ENCODE measurements around the gene SH3TC2.

SH3TC2 gene

GRCh38 chr5:149027636-149028035 is 35.2 kb downstream of the SH3TC2 start:
- FAIRE-seq = no peak

DNA sequence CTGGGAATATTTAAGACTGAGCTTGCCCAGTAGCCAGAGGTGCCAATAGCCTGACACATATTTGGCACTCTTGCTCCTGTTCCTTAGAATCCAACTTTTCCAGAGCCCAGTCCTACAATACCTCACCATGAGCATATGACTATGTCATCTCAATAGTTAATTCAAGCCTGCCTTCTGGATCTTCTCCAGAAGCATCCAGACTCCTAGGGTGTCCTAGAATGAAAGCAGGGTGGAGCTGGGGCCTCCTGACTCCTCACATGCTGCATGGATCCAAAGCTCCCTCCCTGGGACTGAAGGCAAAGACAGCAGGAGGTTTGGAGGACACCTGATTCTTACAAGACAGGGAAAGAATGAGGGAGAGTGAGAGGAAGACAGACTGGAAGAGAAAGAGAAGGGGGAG is 37.9 kb downstream of the SH3TC2 start:
- FAIRE-seq = no peak

GRCh38 chr5:149024477-149024876 is 38.4 kb downstream of the SH3TC2 start:
- no peak for FAIRE-seq

- FAIRE-seq = no peak
Observed at GRCh38 chr5:149022200-149022599, 40.7 kb downstream of the SH3TC2 start.

DNA sequence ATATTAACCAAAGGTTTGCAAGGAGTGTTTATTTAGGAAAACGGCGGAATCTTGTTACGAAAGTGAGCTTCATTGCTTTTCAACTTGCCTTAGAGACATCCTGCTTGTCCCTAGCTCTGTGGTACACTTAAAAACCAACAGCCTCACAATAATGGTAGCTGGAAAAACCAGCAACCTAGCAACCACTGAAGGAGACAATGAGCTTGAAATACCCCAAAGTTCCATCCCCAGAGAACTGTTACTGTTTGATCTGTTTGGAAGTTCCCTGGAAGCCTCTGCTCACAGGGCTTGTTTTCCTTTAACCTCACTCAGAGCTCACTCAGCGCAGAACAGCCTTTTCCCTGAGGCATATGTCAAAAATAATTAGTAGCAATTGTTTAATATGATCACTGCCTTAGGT is 43.2 kb downstream of the SH3TC2 start:
- no peak for FAIRE-seq

GRCh38 chr5:149018909-149019443 is 43.9 kb downstream of the SH3TC2 start:
- no peak for FAIRE-seq

GRCh38 chr5:149017636-149018035 is 45.2 kb downstream of the SH3TC2 start:
- FAIRE-seq = no peak

- no peak for FAIRE-seq
Observed at GRCh38 chr5:149015561-149015960, 47.3 kb downstream of the SH3TC2 start.

DNA sequence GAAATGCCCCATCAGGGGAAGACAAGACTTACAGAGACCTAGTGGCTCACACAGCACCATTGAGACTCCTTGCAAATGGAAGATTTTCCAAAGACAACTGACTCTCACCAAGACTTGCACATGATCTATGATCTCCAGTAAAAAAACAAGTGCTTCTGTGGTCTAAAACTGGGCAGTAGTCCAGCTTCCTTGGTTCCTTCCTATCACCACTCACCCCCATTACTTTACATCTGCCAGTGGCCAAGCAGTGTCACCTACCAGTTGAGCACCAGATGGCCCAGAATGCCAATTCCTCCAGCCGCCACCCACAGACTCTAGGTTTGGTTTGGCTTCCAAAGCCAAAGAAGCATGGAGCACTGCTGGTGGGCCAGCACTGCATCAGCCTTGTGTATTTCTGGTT is 47.7 kb downstream of the SH3TC2 start:
- FAIRE-seq = no peak

GRCh38 chr5:149014571-149015031 is 48.3 kb downstream of the SH3TC2 start:
- no peak for FAIRE-seq

GRCh38 chr5:149013796-149014195 is 49.1 kb downstream of the SH3TC2 start:
- FAIRE-seq = no peak

DNA sequence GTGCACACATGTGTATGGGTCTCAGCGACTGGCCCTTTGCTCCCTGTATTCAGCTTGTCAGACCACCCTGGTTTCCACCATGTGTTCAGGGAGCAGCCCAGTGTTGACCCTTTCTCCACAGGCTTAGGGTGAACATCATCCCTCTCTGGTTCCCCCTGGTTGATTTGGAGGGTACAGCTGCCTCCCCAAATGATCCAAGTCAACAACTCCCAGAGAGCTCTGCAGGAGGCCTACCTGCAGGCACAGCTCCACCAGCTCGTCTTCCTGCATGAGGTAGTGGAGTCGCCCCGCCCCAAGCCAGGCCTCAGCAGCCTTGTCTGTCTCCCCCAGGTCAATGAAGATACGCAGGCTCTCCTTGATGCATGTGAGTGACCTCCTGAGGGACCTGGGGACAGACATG is 50.5 kb downstream of the SH3TC2 start:
- no peak for FAIRE-seq

DNA sequence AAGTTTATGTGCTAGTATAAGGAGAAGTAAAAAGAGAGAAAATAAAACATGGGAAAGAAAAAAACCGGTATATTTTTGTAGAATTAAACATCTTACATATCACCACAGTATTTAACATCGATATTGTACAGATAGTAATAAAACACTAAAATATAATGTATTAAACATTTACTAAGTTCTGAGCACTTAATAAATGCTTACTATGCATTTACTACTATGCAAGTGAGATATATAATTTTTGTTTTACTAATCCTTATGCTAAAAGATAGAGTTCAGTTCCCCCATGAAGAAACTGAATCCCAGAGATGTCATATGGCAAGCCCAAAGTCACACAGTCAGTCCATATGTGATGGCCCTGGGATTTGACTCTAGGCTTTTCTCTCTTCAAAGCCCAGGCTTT is 51.1 kb downstream of the SH3TC2 start:
- peak; percentile 43 for FAIRE-seq

DNA sequence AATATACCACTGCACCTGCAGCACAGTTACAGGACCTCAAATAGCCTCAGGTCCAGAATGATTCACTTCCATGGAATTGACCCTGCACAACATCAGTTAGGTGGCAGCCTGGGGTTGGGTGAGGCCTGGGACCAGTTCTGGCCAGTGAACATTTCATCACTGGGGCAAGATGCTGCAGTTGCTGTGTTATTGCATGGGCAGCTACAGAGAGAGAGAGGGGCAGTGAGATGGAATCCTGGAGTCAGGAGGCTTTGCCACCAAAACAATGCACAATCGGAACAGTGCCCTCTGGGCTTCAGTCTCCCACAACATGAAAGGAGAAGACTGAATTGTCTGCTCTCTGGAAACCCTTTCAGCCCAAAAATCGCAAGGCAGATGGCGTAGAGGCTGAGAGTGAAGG is 51.8 kb downstream of the SH3TC2 start:
- FAIRE-seq = no peak

DNA sequence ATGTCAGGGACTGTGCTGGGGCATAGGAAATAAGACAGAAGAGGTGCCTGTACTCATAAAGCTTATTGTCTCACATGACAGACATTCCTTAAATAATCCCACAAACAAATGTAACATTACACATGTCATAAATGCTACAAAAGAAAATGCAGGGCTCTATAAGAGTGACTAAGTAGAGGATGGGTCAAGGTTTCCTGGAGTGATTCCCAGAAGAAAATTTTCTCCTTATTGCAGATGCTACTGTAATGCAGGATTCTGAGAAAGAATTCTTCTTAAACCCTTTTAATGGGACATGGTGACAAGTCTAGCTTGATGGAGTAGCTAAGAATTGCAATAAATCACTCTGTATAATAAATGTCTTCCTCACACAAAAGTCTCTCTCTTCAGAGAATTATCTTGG is 55.7 kb downstream of the SH3TC2 start:
- FAIRE-seq = no peak

DNA sequence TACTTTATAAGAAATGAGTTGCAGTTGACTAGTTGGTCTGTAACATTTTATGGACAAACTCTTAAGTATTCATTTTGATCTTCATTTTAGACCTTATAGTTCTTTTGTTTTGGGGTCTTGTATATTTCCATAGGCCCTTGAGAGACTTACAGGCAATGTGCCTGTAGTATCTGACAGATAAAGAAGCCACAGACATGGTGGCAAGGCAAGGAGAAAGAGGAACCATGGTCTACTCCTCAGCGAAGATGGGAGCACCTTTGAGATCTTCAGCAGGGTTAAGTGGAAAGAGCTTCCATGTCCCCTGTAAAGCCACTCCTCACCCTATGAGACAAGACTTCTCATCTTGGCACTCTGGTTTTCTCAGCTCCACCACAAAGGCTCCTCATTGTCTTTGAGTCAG is 56.4 kb downstream of the SH3TC2 start:
- FAIRE-seq = no peak

DNA sequence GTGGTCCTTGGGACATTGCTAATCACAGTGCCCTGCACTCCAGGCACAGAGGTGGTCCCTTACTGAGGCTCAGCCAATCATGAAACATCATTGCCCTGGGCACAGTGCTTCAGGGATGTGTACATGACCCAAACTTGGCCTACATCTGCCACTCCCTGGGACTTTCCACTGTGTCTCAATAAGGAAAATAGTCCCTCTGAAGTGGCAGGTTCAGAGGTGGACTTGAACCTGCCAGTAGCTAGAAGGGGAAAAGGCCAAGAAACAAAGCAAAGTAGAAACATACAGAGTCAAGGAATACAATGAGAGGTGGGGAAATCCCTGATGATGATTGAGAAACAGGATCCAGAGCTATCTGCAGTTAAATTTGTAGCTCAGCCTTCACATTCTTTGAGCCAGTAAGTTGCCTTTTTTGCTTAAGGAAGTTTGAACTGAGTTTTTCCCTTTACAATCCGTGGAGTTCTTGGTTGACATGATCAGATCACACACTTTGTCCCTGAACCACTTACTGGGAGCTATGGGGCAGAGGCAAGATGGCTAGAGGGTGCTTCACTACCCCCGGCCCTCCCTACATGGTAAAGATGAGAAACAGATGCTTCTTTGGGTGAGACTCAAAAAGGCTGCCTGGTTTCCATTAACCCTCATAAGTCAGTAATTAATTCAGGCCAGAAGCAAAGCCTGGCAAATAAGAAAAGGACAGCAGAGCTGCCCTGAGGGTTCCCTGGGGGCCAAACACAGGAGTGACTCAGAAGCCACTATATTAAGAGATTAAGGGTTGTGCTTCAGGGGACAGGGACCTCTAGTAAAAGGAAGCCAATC is 57.6 kb downstream of the SH3TC2 start:
- FAIRE-seq = no peak

DNA sequence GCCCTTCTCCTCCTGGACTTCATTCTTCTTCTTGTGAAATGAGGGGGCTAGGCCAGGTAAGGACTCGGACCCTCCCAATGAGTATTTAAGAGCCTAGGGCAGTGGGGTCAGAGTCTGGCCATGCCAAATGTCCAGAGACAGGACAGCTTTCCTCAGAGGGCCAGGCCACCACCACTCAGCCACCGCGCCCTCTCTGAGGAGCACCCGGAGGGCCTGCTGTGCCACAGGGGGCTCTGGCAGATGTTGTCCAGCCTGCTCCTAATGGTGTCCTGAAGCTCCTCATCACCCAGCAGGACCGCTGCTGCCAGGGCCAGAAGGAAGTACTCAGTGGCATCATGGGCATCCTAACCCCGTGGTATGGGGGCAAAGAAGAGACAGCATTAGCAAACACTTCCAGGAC is 58.3 kb downstream of the SH3TC2 start:
- no peak for FAIRE-seq

DNA sequence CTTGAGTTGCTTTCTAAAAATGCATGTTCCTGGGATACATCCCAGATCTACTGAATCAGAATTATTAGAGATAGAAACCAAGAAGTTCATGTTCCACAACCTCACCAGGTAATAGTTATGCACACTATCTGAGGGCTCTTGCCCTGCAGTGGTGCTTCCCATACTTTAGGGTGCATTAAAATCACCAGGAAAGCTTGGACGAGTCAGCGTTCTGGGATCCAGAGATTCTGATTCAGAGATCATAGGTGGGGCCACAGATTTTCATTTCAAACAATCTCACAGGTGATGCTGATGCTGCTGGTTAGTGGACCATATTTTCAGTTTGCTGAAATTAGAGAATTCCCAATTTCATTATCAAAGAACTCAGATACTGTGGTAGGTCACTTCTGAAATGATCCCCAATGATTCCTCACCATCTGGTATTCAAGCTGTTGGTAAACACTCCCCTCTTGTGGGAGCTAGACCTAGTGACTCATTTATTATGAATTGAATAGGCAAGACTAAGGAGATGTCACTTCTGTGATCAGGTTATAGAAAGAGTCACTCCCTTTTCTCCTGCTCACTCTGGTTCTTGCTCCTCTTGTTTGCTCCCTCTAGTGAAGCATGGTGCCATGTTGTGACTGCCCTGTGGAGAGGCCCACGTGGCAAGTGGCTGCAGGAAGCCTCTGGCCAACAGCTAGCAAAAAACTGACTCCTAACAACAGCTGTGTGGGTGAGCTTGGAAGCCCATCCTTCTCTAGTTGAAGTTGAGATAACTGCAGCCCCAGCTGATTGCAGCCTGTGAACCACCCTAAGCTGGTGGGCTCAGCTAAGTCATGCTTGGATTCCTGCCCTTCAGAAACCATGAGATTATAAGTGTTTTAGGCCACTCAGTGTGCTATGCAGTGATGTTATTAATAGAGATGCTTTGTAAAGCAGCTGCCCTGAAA is 59.8 kb downstream of the SH3TC2 start:
- no peak for FAIRE-seq

- FAIRE-seq = no peak
Observed at GRCh38 chr5:149002053-149002452, 60.8 kb downstream of the SH3TC2 start.

GRCh38 chr5:149001162-149001561 is 61.7 kb downstream of the SH3TC2 start:
- no peak for FAIRE-seq

DNA sequence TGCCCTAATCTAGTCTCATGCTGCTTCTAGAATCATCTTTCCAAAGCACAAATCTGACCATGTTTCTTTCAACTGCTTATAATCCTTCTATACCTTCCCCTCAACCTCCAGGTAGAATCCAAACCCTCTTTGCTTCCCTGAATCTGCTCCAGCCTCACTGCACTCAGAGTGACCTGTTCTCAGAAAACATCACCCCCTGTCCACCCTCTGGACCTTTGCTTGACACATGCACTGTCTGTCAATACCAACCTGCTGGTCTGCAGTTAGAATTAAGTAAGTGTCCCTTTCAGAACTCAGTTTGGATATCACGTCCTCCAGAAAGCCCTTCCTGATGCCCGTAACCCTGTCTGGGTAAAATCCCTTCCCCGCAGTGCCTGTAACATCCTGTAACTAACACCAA is 63.1 kb downstream of the SH3TC2 start:
- FAIRE-seq = no peak

DNA sequence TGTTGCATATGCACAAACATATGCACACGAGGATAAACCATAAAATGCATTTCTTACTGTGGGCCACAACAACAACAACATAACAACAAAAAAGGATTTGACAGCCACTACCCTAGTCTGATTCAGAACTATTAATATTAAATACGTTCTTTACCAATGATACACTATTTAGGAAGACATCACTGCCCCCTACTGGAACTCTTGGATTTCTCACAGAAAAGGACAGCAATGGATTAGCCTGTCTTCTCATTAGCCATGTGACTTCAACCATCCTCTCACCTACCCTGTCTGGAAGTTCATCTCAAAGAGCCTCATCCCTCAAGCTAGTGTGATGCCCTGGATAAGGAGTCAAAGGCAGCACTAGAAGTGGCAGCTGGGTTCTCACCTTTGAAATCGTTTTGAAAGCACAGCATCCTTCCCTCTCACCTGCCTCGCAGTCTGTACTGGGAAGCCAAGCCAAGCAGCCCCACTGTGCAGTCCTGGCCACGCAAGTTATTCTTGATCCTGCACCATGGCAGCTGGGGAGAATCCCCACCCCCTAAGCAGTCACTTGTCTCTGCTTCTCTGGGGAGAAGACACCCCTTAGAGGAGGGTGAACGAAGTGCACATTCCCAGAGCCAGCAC is 64.6 kb downstream of the SH3TC2 start:
- no peak for FAIRE-seq
